GM18873 (cell line): ENCODE results near the gene IL1RAPL1.

ENCODE experiments used
- ATAC-seq: cut with Tn5 transposase; IDR thresholded peaks from one replicate; pipeline ENCODE4 v1.9.1; 2021; ENCODE audit warnings: mild to moderate bottlenecking, moderate library complexity, moderate number of reproducible peaks; ENCODE audit not compliant: unreplicated experiment, low FRiP score

IL1RAPL1 gene

DNA sequence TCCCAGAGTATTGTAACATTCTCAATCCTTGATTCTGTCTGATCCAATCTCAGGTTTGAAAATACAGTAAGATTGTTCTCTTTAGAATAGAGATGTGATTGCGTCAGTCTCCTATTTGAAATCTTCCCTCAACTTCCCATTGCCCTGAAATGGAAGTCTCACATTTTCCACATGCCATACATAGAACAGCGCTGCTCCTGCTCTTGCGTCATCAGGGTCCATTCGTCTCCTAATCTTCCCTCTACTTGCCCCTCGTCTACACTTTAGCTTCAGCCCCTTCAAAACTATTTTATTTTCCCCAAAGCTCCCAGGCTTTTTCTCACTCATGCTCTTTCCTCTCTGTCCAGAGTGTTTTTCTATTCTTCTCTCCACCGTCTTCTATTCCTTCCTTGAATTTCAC, 1326.4 kb downstream of the IL1RAPL1 start:
- ATAC-seq = no peak

DNA sequence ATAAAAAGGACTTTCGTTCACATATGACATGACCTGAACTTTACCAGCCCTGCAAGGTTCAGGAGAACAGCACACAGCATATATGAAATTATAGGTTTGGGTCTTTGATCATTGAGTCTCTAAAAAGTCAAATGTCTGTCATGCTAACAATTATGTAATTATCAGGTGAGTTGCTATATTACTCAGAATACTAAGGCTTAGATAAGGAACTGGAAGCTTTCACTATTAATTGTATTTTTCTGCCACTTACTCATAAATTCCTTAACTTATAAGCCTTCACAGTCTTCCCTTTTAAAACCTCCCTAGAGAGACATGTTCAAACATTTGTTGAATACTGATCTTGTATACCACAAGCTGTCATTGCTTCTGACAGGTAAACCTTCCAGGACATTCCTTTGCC, 1335.4 kb downstream of the IL1RAPL1 start:
- no peak for ATAC-seq

DNA sequence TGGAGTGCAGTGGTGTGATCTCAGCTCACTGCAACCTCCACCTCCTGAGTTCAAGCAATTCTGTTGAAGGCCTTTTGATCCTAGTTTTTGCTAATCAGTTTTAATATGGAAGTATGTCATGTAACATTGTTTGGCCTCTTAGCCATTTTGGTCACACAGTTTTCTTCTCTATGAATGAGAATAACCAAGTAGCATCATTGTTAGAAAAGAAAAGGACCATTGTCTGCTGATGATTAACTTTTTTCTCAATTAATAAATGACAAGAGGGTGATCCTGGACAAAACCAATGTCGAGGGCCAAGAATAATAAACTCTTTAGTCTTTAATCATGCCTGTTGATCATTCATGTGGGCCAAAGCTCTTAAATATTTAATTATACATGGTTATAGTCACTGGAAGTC, 1338.8 kb downstream of the IL1RAPL1 start:
- no peak for ATAC-seq

DNA sequence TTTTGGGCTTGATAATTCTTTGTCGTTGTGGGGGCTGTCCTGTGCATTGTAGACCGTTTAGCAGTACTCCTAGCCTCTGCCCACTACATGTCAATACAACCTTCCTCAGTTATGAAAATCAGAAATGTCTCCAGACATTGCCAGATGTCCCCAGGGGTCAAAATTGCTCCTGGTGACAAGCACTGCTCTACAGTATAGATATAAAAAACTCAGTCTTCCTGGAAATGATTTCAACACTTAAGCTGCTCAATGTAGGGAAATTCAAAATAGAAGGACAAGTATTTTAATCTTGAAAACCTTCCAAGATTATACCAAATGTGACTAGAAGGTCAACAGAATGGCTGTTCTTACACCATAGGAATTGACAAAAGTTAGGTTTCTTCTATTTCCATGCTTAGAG, 1339.4 kb downstream of the IL1RAPL1 start:
- ATAC-seq = no peak

DNA sequence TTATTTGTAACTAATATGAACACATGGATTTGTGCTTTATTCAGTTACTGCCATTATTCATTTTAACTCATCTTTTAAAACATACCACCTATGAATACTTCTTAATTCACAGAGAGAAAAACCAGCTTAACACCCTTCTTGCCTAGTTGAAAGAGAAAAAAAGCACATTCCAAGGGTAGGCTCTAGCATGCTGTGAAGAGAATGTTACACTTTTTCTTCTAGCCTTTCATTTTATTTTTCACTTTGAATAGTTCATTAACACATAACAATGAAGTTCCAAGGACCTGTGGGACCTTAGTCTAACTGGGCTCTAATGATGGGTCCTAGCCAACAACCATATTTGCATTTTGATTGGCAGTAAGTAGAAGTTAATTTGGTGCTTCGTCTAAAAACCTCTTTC, 1348.2 kb downstream of the IL1RAPL1 start:
- ATAC-seq = no peak

DNA sequence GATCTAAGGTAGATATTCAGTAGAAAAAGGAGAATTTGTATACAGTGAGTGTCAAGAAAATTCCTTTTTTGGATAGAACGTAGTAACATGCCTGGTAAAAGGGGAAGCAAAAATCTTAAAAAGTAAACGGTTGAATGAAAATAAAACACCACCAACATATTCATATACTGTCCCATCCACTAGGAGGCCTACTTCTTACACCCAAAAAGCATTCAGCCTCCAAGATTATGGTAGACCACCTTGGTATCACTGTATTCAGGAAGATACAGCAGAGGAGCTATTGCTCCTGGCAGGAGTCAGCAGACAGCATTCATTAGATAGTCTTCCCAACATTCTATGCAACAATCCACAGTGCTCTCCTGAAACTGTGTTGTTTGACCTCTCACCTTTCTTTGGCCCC, 1353.5 kb downstream of the IL1RAPL1 start:
- ATAC-seq = no peak

DNA sequence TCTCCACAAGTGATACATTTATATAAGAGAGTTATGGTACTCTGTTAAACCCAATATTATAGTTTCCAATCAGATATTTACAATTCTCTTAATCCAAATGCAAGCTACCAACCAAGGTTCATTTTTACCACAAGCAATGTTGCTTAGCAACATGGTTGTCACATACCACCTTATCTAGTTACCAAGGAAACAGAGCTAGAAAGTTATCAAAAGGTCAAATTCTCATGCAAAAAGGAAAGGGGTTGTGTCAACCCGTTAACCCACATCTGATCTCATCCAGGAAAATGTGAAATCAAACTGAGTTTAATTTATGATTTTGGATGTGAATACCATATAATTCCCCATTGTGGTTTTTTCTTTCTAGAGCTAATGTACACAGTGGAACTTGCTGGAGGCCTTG, 1354.0 kb downstream of the IL1RAPL1 start:
- ATAC-seq = no peak

DNA sequence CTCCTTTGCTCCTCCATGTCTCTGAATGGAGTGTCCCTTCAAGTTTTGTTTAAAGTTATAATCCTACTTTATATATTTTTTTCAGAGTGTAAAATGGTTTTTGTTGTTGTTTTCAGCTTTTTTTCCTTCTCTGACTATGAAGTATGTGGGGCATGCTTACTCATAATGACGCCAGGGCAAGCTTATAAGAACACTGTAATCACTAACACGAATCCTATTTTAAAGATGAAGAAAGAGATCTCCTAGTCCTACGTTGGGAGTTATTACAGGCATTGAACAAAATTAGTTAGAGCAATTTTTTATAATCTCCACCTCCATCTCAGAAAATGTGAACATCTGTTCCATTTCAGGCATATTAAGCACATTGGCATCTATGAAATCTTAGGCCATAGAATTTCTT, 1360.0 kb downstream of the IL1RAPL1 start:
- ATAC-seq = no peak

DNA sequence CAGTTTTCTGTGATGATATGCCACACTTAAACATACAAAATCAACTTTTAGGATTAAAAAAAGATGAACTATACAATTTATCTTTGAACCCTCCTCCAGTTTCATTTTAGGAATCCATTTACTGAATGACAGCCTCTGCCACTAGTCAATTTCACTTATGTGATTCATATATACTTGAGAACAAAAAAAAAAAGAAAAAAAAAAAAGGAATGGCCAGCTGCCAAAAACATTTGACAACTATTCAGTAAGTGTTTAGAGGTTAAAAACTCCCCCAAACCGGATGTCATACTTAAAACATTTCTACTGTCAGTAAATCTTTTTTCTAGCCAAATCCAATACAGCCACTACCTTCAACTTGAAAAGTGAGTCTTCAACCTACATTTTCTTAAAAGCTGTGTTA, 1361.4 kb downstream of the IL1RAPL1 start:
- ATAC-seq = no peak

DNA sequence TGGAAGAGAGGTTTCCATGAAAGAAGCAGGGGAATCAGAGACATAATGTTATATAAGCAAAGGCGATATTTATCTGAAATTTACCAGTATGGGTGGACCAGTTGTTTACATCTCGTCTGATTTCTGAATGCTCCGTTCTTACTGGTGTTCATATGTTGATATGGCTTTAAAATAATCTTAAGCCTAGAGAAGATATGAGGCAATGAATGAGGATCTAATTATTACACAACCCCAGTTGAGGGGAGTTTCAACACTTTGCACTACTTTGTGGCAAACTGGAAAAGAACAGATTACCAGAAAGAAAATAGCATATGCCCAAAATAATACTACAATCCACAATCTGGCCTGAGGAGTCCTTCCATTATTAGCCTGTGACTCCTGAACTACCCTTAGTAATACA, 1364.8 kb downstream of the IL1RAPL1 start:
- ATAC-seq = no peak

DNA sequence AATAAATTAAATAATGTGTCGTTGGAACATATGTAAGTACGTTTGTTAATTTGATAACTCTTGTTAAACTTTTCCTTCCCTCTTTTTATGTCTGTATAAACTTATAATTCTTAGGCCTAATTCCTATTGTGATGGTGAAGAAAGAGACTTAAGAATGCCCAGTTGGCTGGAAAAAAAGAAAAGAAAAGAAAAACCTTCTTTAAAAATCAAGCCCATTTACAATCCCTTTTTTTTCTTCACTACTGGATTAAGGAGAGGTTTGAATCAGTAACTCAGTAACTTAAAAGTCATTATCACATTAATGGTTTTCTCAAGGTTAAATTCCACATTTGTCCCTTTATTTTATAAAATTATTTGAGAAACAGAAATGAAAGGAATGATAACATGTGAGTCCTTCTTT, 1374.8 kb downstream of the IL1RAPL1 start:
- no peak for ATAC-seq

DNA sequence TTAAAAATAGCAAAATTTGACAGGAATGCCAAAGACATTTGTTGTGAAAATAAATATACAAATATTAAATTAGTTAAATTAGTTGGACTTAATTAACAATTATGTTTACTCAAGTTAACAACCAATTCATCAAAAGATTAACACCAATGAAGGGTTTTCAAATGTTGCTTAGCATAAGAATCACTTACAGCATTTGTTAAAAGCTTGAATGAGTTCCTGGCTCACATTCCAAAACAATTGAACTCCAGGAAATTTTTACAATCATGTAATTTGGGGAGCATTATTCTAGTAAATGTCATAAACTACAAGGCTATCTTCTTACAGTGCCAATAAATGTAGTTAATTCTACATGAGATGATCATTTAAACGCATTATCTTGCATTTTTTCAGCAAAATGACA, 1378.4 kb downstream of the IL1RAPL1 start:
- ATAC-seq = no peak

DNA sequence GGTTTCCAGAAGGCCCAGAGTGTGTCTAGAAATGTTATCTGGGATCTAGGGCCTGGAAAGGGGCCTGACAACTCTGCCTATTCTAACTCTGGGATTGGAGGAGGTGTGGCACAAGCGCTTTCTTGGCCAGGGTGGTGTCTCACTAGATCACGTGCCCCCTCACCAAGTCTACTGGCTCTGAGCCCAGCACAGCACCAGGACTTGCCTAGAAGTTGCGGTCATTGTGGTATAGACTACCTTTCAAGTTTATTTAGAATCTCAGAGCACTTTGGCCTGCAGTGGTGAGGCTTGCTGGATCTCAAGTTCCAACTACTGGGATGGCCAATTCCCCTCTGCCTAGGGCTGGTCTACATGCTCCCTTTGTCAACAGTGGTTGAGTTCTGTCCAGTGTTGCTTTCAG, 1404.8 kb downstream of the IL1RAPL1 start:
- no peak for ATAC-seq

DNA sequence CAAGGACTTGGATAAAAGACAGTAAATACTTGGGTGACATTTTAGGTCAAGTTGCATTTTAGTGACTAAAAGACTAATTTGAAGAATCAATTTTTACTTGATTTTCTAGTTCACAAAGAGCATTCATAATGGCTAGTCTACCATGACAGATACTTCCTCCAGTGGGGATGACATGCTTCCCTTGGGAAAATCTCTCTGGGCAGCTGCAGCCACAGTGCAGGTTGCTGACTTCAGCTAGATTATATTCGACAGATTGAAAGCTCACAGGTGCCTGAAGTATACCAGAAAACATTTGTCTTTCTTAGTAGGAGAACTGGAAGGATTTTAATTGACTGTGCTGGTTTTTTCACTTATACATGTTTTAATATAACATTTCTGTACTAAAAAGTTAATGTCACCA, 1418.6 kb downstream of the IL1RAPL1 start:
- no peak for ATAC-seq
